Measurements from ENCODE around the gene SYNJ2.

The SYNJ2 gene

GRCh38 chr6:157981395-157982101, at the start of gene SYNJ2:
SYNJ2 (plus strand) TSS chr6:157981863; CDS start chr6:157981962, 99 bp downstream.
- Histone ChIP-seq H3K27me3 (ENCODE audit: insufficient read depth, low read length) (peaks cover 13% of the 10 kb centered on the region; the same call in 1 of the 2 replicates), H4K20me1 (ENCODE audit: insufficient read depth, low read length) (no peaks in the 10 kb centered on the region), H3K79me2 (ENCODE audit: insufficient read depth, low read length) (no peaks in the 10 kb centered on the region), H3K4me2 (ENCODE audit: low read length) (peak within 1 kb of the TSS; percentile 94), H3K4me1 (ENCODE audit: insufficient read depth, low read length, severe bottlenecking) (peaks cover 16% of the 10 kb centered on the region), H3K9ac (ENCODE audit: low read length) (peak within 1 kb of the TSS; percentile 69), H2AFZ (ENCODE audit: low read length) (no peak within 1 kb of the TSS), H3F3A (ENCODE audit: insufficient read depth, low read length) (no peaks in the 10 kb centered on the region), H3K9me3 (ENCODE audit: low read length) (no peaks in the 10 kb centered on the region), H3K36me3 (ENCODE audit: insufficient read depth, low read length) (no peaks in the 10 kb centered on the region), H3K27ac (ENCODE audit: low read depth, low read length, poor library complexity, severe bottlenecking) (no peak within 1 kb of the TSS), H3K9me2 (ENCODE audit: low read depth, low read length) (no peaks in the 10 kb centered on the region), H3K4me3 (ENCODE audit: low read depth, low read length, poor library complexity, severe bottlenecking) (peak within 1 kb of the TSS; percentile 75)
- no peak for TF ChIP-seq EZH2 (IDR thresholded peaks at IDR 0.05; ENCODE audit: borderline replicate concordance, low read length)
- peak; percentile 39 for TF ChIP-seq CTCF (IDR thresholded peaks at IDR 0.05; ENCODE audit: low read length)

GRCh38 chr6:157935786-157936185, 45.9 kb upstream of the SYNJ2 start:
- H3K79me2 ChIP-seq (ENCODE audit: insufficient read depth, low read length) = no peaks in the 10 kb centered on the region
- H3K4me2 ChIP-seq (ENCODE audit: low read length) = no peak overlapping the region
- H3K4me1 ChIP-seq (ENCODE audit: insufficient read depth, low read length, severe bottlenecking) = no peaks in the 10 kb centered on the region
- no peak overlapping the region for H2AFZ ChIP-seq (ENCODE audit: low read length)
- no peaks in the 10 kb centered on the region for H3K9me3 ChIP-seq (ENCODE audit: low read length)
- no peak overlapping the region for H3K27ac ChIP-seq (ENCODE audit: low read depth, low read length, poor library complexity, severe bottlenecking)
- no peaks in the 10 kb centered on the region for H3K9me2 ChIP-seq (ENCODE audit: low read depth, low read length)
- H3F3A ChIP-seq (ENCODE audit: insufficient read depth, low read length) = no peaks in the 10 kb centered on the region
- no peaks in the 10 kb centered on the region for H3K27me3 ChIP-seq (ENCODE audit: insufficient read depth, low read length)
- TF ChIP-seq EZH2 (IDR thresholded peaks at IDR 0.05; ENCODE audit: borderline replicate concordance, low read length) = no peak
- no peak for TF ChIP-seq CTCF (IDR thresholded peaks at IDR 0.05; ENCODE audit: low read length)
- no peaks in the 10 kb centered on the region for H4K20me1 ChIP-seq (ENCODE audit: insufficient read depth, low read length)
- no peak overlapping the region for H3K9ac ChIP-seq (ENCODE audit: low read length)
- no peaks in the 10 kb centered on the region for H3K36me3 ChIP-seq (ENCODE audit: insufficient read depth, low read length)
- no peak overlapping the region for H3K4me3 ChIP-seq (ENCODE audit: low read depth, low read length, poor library complexity, severe bottlenecking)

- H3K4me3 ChIP-seq (ENCODE audit: low read depth, low read length, poor library complexity, severe bottlenecking) = no peak overlapping the region
- H3K4me1 ChIP-seq (ENCODE audit: insufficient read depth, low read length, severe bottlenecking) = no peaks in the 10 kb centered on the region
- no peaks in the 10 kb centered on the region for H4K20me1 ChIP-seq (ENCODE audit: insufficient read depth, low read length)
- H3K9me2 ChIP-seq (ENCODE audit: low read depth, low read length) = no peaks in the 10 kb centered on the region
- H3K4me2 ChIP-seq (ENCODE audit: low read length) = no peak overlapping the region
- no peak overlapping the region for H3K27ac ChIP-seq (ENCODE audit: low read depth, low read length, poor library complexity, severe bottlenecking)
- no peak for TF ChIP-seq CTCF (IDR thresholded peaks at IDR 0.05; ENCODE audit: low read length)
- TF ChIP-seq EZH2 (IDR thresholded peaks at IDR 0.05; ENCODE audit: borderline replicate concordance, low read length) = no peak
- H3K9ac ChIP-seq (ENCODE audit: low read length) = no peak overlapping the region
- no peak overlapping the region for H2AFZ ChIP-seq (ENCODE audit: low read length)
- H3F3A ChIP-seq (ENCODE audit: insufficient read depth, low read length) = no peaks in the 10 kb centered on the region
- H3K36me3 ChIP-seq (ENCODE audit: insufficient read depth, low read length) = no peaks in the 10 kb centered on the region
- no peaks in the 10 kb centered on the region for H3K9me3 ChIP-seq (ENCODE audit: low read length)
- H3K79me2 ChIP-seq (ENCODE audit: insufficient read depth, low read length) = no peaks in the 10 kb centered on the region
- H3K27me3 ChIP-seq (ENCODE audit: insufficient read depth, low read length) = no peaks in the 10 kb centered on the region
Observed at GRCh38 chr6:157937318-157937717, 44.3 kb upstream of the SYNJ2 start.
